HEK293 (cell line): Measurements from ENCODE around the gene CRLF2.

Experiments used
- CTCF ChIP-seq: fragments of 450-650 bp; formaldehyde crosslinking; IDR thresholded peaks from 2 replicates; pipeline ENCODE4 v1.5.1; 2016; ENCODE audit warnings: missing biosample characterization, missing genetic modification characterization
- MYNN ChIP-seq: fragments of 450-650 bp; formaldehyde crosslinking; IDR thresholded peaks from 2 replicates; pipeline ENCODE4 v1.5.1; 2016; ENCODE audit warnings: missing biosample characterization, missing genetic modification characterization, borderline replicate concordance
- ZNF138 ChIP-seq: fragments of 450-650 bp; formaldehyde crosslinking; IDR thresholded peaks from 2 replicates; pipeline ENCODE4 v1.5.1; 2016; ENCODE audit warnings: missing biosample characterization, missing genetic modification characterization, borderline replicate concordance
- ZNF140 ChIP-seq: fragments of 450-650 bp; formaldehyde crosslinking; IDR thresholded peaks from 2 replicates; pipeline ENCODE4 v1.5.1; 2016; ENCODE audit warnings: missing biosample characterization, missing genetic modification characterization
- ZNF664 ChIP-seq: fragments of 450-650 bp; formaldehyde crosslinking; IDR thresholded peaks from 2 replicates; pipeline ENCODE4 v1.5.1; 2016; ENCODE audit warnings: missing biosample characterization, missing genetic modification characterization
- ZNF791 ChIP-seq: fragments of 450-650 bp; formaldehyde crosslinking; IDR thresholded peaks from 2 replicates; pipeline ENCODE4 v1.5.1; 2016; ENCODE audit warnings: missing biosample characterization, missing genetic modification characterization

GRCh38 chrX:1167918-1168481 lies 44.4 kb downstream of the CRLF2 start:
- no peak for TF ChIP-seq ZNF791
- no peak for TF ChIP-seq ZNF664
- no peak for TF ChIP-seq CTCF (tag by site-specific recombination)
- TF ChIP-seq ZNF138 (tag by site-specific recombination), result no peak
- TF ChIP-seq MYNN (tag by site-specific recombination), result no peak
- TF ChIP-seq ZNF140, result no peak
